Mesenchymal stem cell (in vitro differentiated cells and primary cell): ENCODE data around the gene SHD.
A peak's percentile ranks its signal among the peaks of the same experiment; 100 is the strongest.

ENCODE experiments used
- DNase-seq: peaks from one replicate; pipeline ENCODE4 v3.0.0-alpha.2; 2013
- H2AFZ ChIP-seq: one replicate; pipeline ENCODE4 v1.6.1; 2013; ENCODE audit warnings: low read depth, mild to moderate bottlenecking, control low read depth, inconsistent platforms, low read length, moderate library complexity
- H2AK5ac ChIP-seq: 2 replicates; pipeline ENCODE4 v1.6.1; 2013; ENCODE audit warnings: low read length, moderate library complexity, mild to moderate bottlenecking, inconsistent platforms; ENCODE audit not compliant: severe bottlenecking
- H2BK120ac ChIP-seq: one replicate; pipeline ENCODE4 v1.6.1; 2013; ENCODE audit warnings: low read depth, mild to moderate bottlenecking, inconsistent platforms, low read length, moderate library complexity
- H2BK12ac ChIP-seq, 2 experiments: one replicate each; pipeline ENCODE4 v1.6.1; 2013; ENCODE audit warnings: inconsistent platforms in 2 of 2, low read length in 2 of 2, mild to moderate bottlenecking in 2 of 2, moderate library complexity in 2 of 2, control low read depth in 1 of 2
- H2BK15ac ChIP-seq: one replicate; pipeline ENCODE4 v1.6.1; 2013; ENCODE audit warnings: mild to moderate bottlenecking, low read depth, inconsistent platforms; ENCODE audit not compliant: poor library complexity, severe bottlenecking
- H2BK5ac ChIP-seq: 2 replicates; pipeline ENCODE4 v1.6.1; 2013; ENCODE audit warnings: low read depth, mild to moderate bottlenecking, low read length, control low read depth, inconsistent platforms; ENCODE audit not compliant: poor library complexity, severe bottlenecking
- H3K14ac ChIP-seq, 2 experiments: one replicate each; pipeline ENCODE4 v1.6.1; 2013; ENCODE audit warnings: inconsistent platforms in 2 of 2, low read length in 2 of 2, control low read depth in 1 of 2, mild to moderate bottlenecking in 1 of 2, moderate library complexity in 1 of 2
- H3K18ac ChIP-seq, 2 experiments: one replicate each; pipeline ENCODE4 v1.6.1; 2013; ENCODE audit warnings: inconsistent platforms in 2 of 2, low read length in 2 of 2, control low read depth in 1 of 2, low read depth in 1 of 2, mild to moderate bottlenecking in 1 of 2
- H3K23ac ChIP-seq, 2 experiments: one replicate each; pipeline ENCODE4 v1.6.1; 2013; ENCODE audit warnings: inconsistent platforms in 2 of 2, low read length in 2 of 2, mild to moderate bottlenecking in 2 of 2, moderate library complexity in 2 of 2, control low read depth in 1 of 2
- H3K27ac ChIP-seq: 2 replicates; pipeline ENCODE4 v1.5.1; 2013; ENCODE audit warnings: mild to moderate bottlenecking, moderate library complexity, low read length, control low read depth, inconsistent platforms; ENCODE audit not compliant: poor library complexity, severe bottlenecking
- H3K27me3 ChIP-seq, 2 experiments: 2 replicates each; pipeline versions ENCODE4 v1.6.1 to v1.7.0; 2013; ENCODE audit warnings: low read length in 2 of 2, mild to moderate bottlenecking in 2 of 2, moderate library complexity in 2 of 2, control low read depth in 1 of 2, inconsistent platforms in 1 of 2; ENCODE audit not compliant: control insufficient read depth in 1 of 2, insufficient read depth in 1 of 2
- H3K36me3 ChIP-seq, 2 experiments: 2 replicates each; pipeline versions ENCODE4 v1.6.1 to v1.7.0; 2013; ENCODE audit warnings: low read length in 2 of 2, control low read depth in 1 of 2, inconsistent platforms in 1 of 2, low read depth in 1 of 2, mild to moderate bottlenecking in 1 of 2; ENCODE audit not compliant: insufficient read depth in 2 of 2, control insufficient read depth in 1 of 2
- H3K4ac ChIP-seq, 2 experiments: one replicate each; pipeline ENCODE4 v1.6.1; 2013; ENCODE audit warnings: inconsistent platforms in 2 of 2, low read length in 2 of 2, mild to moderate bottlenecking in 2 of 2, moderate library complexity in 2 of 2, control low read depth in 1 of 2, low read depth in 1 of 2
- H3K4me1 ChIP-seq: 2 replicates; pipeline ENCODE4 v1.6.1; 2013; ENCODE audit warnings: low read depth, low read length, control low read depth; ENCODE audit not compliant: control insufficient read depth, insufficient read depth
- H3K4me2 ChIP-seq: 2 replicates; pipeline ENCODE4 v1.6.1; 2013; ENCODE audit warnings: low read length, mild to moderate bottlenecking, inconsistent platforms; ENCODE audit not compliant: poor library complexity, severe bottlenecking
- H3K4me3 ChIP-seq, 2 experiments: 2 replicates each; pipeline versions ENCODE4 v1.5.1 to v1.7.0; 2013; ENCODE audit warnings: low read length in 2 of 2, mild to moderate bottlenecking in 2 of 2, control low read depth in 1 of 2, low read depth in 1 of 2; ENCODE audit not compliant: insufficient read depth in 1 of 2
- H3K79me1 ChIP-seq: replicated peaks from 2 replicates; pipeline ENCODE4 v1.6.1; 2013; ENCODE audit warnings: mild to moderate bottlenecking, control low read depth, low read length, inconsistent platforms; ENCODE audit not compliant: poor library complexity, severe bottlenecking
- H3K9ac ChIP-seq: 2 replicates; pipeline ENCODE4 v1.7.0; 2013; ENCODE audit warnings: mild to moderate bottlenecking, low read length, moderate library complexity
- H3K9me3 ChIP-seq: 2 replicates; pipeline ENCODE4 v1.7.0; 2013; ENCODE audit warnings: mild to moderate bottlenecking, low read length; ENCODE audit not compliant: control insufficient read depth
- H4K8ac ChIP-seq: one replicate; pipeline ENCODE4 v1.6.1; 2013; ENCODE audit warnings: inconsistent platforms, mild to moderate bottlenecking, low read length, moderate library complexity
- H4K91ac ChIP-seq: one replicate; pipeline ENCODE4 v1.6.1; 2013; ENCODE audit warnings: mild to moderate bottlenecking, low read length, inconsistent platforms
- WGBS: methylation state at CpG from one replicate; pipeline ENCODE4 v1.1.7; 2013; ENCODE audit warnings: mixed read lengths; 5-methylcytosine and 5-hydroxymethylcytosine counted together

Gene SHD

GRCh38 chr19:4246767-4247593, 32.1 kb upstream of the SHD start, which contains the start of gene YJU2:
Gene YJU2 (plus strand): TSS chr19:4247080. CDS start chr19:4247147, 67 bp downstream.
- H2AK5ac ChIP-seq = peak within 1 kb of the TSS; percentile 8
- peak; percentile 100 for DNase-seq
- no peak within 1 kb of the TSS for H3K14ac ChIP-seq
- H3K4me3 ChIP-seq = peak within 1 kb of the TSS; percentile 61 to 86
- H3K4me1 ChIP-seq = peaks cover 7% of the 10 kb centered on the region
- H2AFZ ChIP-seq = peak within 1 kb of the TSS; percentile 79
- peaks cover 18% of the 10 kb centered on the region for H3K79me1 ChIP-seq
- H4K8ac ChIP-seq = peak within 1 kb of the TSS; percentile 93
- peaks cover 28 to 29% of the 10 kb centered on the region in 2 experiments for H3K36me3 ChIP-seq
- no peak within 1 kb of the TSS for H2BK12ac ChIP-seq
- peak within 1 kb of the TSS in 1 of 2 experiments; percentile 82 for H3K18ac ChIP-seq
- peaks cover 3% of the 10 kb centered on the region for H3K9me3 ChIP-seq
- WGBS = under 1% methylated on average over 41 of the region's 45 CpGs
- peak within 1 kb of the TSS; percentile 43 for H4K91ac ChIP-seq
- H3K23ac ChIP-seq = no peak within 1 kb of the TSS
- peak within 1 kb of the TSS; percentile 86 for H2BK120ac ChIP-seq
- peak within 1 kb of the TSS; percentile 93 for H3K9ac ChIP-seq
- H3K4me2 ChIP-seq = peak within 1 kb of the TSS; percentile 83
- no peaks in the 10 kb centered on the region for H3K27me3 ChIP-seq
- H2BK15ac ChIP-seq = no peak within 1 kb of the TSS
- H3K27ac ChIP-seq = peak within 1 kb of the TSS; percentile 99
- peak within 1 kb of the TSS; percentile 88 for H2BK5ac ChIP-seq
- H3K4ac ChIP-seq = peak within 1 kb of the TSS in 1 of 2 experiments; percentile 93

GRCh38 chr19:4256563-4256962, 22.5 kb upstream of the SHD start:
- Histone ChIP-seq H2BK5ac (no peak overlapping the region), H3K4ac (no peak overlapping the region), H2BK12ac (no peak overlapping the region), H3K9ac (no peak overlapping the region), H3K23ac (no peak overlapping the region), H2AFZ (no peak overlapping the region), H3K79me1 (peaks cover 3% of the 10 kb centered on the region), H3K27ac (no peak overlapping the region), H2AK5ac (no peak overlapping the region), H2BK15ac (no peak overlapping the region), H4K91ac (no peak overlapping the region), H3K18ac (no peak overlapping the region), H4K8ac (no peak overlapping the region), H3K27me3 (no peaks in the 10 kb centered on the region), H3K4me1 (no peaks in the 10 kb centered on the region), H3K36me3 (peaks cover 68 to 69% of the 10 kb centered on the region in 2 experiments), H3K4me3 (no peak overlapping the region), H3K9me3 (peaks cover 9% of the 10 kb centered on the region), H2BK120ac (no peak overlapping the region), H3K14ac (no peak overlapping the region), H3K4me2 (no peak overlapping the region)
- 98% methylated on average over 4 of the region's 4 CpGs for WGBS
- DNase-seq = no peak

GRCh38 chr19:4257025-4257424, 22.0 kb upstream of the SHD start:
- Histone ChIP-seq H4K91ac (no peak overlapping the region), H3K36me3 (peaks cover 69 to 70% of the 10 kb centered on the region in 2 experiments), H3K23ac (no peak overlapping the region), H4K8ac (no peak overlapping the region), H3K9me3 (peaks cover 9% of the 10 kb centered on the region), H3K4me1 (no peaks in the 10 kb centered on the region), H3K4me2 (no peak overlapping the region), H2AFZ (no peak overlapping the region), H3K18ac (no peak overlapping the region), H3K79me1 (peaks cover 3% of the 10 kb centered on the region), H3K14ac (no peak overlapping the region), H3K4me3 (no peak overlapping the region), H3K27ac (no peak overlapping the region), H2BK5ac (no peak overlapping the region), H3K27me3 (no peaks in the 10 kb centered on the region), H3K4ac (no peak overlapping the region), H2BK120ac (no peak overlapping the region), H2AK5ac (no peak overlapping the region), H2BK12ac (no peak overlapping the region), H3K9ac (no peak overlapping the region), H2BK15ac (no peak overlapping the region)
- DNase-seq = no peak
- 84% methylated on average over 5 of the region's 6 CpGs for WGBS

- H3K36me3 ChIP-seq = peaks cover 61 to 72% of the 10 kb centered on the region in 2 experiments
- WGBS = 94% methylated on average over 28 of the region's 28 CpGs
- no peak overlapping the region for H2AFZ ChIP-seq
- H2BK15ac ChIP-seq = no peak overlapping the region
- H3K4ac ChIP-seq = no peak overlapping the region
- H3K23ac ChIP-seq = no peak overlapping the region
- no peak overlapping the region for H3K4me2 ChIP-seq
- H2BK5ac ChIP-seq = no peak overlapping the region
- peaks cover 9% of the 10 kb centered on the region for H3K9me3 ChIP-seq
- H3K14ac ChIP-seq = no peak overlapping the region
- no peak overlapping the region for H4K91ac ChIP-seq
- no peak overlapping the region for H2AK5ac ChIP-seq
- no peak overlapping the region for H2BK120ac ChIP-seq
- H3K9ac ChIP-seq = no peak overlapping the region
- peaks cover 3% of the 10 kb centered on the region for H3K79me1 ChIP-seq
- H3K27me3 ChIP-seq = no peaks in the 10 kb centered on the region
- H3K4me1 ChIP-seq = no peaks in the 10 kb centered on the region
- H3K27ac ChIP-seq = no peak overlapping the region
- no peak overlapping the region for H2BK12ac ChIP-seq
- no peak overlapping the region for H3K18ac ChIP-seq
- no peak for DNase-seq
- no peak overlapping the region for H3K4me3 ChIP-seq
- H4K8ac ChIP-seq = no peak overlapping the region
Measured at GRCh38 chr19:4258181-4258580, 20.9 kb upstream of the SHD start.
